Stimulated activated CD8-positive, alpha-beta memory T cell treated with anti-CD3 and anti-CD28 coated beads, Interleukin-12 subunit alpha, Interleukin-12 subunit beta, amount 100 ng/mL, for 24 hours (primary cell): ENCODE measurements around the gene CALML4.
"Not testable (repeated sequence)": the region's sequence is repeated elsewhere in the genome, so short reads cannot be mapped to it uniquely, and the experiment has no call there.

Experiments used
- DNase-seq: peaks from one replicate; pipeline ENCODE4 v3.0.0-alpha.2; 2020; ENCODE audit errors: extremely low read depth

The CALML4 gene

DNA sequence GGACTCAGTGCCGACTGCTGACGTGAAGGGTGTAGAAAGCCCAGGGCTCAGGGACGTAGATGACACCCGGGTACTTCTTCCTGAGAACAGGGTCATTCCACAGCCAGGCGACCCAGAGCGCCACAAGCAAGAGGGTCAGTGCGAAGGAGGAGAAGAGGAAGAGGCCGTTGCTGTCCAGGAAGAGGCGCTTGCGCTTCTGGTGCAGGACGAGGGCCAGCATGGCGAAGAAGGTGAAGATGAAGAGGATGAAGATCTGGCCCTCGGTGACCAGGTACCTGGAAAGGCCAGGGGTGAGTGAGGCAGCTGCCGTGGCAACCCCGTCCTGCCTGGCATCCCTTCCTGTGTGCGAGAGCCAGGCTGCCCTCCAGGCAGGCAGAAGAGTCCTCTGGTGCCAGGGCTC lies 3.0 kb upstream of the CALML4 start:
- DNase-seq, result no peak

DNA sequence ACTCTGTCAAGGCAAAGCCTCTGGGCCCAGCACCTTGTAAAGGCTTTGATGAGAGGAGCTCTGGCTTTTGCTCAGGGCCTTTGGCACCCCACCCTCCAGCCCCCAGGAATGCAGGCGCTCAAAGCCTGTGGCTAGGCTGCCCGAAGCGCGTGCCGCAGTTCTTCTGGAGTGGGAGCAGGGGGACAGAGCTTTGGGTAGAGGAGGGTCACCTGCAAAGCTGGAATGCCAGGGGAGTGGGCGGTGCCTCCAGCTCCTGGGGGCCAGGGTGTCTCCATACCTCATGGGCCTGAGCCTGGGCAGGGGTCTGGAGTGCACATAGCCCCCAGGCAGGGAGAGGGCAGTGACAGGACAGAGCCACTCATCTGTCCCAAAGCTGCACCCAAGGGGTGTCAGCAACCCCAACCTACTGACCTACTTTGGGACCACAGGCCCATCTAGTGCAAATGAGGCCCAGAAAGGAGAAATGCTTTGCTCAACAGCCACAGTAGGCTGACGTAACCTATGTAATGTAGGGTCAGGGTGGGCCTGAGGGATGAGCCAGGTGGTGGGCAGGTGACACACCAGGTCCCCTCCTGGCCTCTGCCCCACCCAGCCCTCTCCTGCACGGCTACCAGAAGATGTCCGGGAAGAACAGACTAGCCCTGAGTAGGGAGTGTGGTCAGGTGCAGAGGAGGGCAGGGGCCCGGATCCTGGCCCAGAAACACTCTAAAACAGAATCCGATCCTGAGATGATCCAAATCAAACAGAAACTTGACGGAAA lies 2.2 kb upstream of the CALML4 start:
- DNase-seq, result no peak

DNA sequence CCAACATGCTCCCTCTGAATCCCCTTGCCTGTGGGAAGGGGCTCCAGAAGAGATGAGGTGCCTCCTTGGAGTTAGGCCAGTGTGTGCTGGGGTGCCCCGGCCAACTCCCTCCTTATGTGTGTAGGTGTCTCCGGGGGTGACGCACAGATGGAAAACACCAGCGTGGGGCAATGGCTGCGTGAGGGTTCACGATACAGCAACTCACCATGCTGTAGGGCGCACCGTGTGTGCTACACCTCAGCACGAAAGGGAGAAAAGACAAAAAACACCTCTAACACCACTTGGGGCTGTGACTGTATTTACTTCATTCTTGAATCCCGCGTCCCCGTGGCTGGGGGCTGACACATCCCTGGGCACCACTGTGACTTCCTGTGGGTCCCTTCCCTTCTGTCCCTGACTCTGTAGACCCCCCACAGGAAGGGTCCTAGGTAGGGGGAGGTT lies 1.6 kb upstream of the CALML4 start:
- DNase-seq, result no peak

DNA sequence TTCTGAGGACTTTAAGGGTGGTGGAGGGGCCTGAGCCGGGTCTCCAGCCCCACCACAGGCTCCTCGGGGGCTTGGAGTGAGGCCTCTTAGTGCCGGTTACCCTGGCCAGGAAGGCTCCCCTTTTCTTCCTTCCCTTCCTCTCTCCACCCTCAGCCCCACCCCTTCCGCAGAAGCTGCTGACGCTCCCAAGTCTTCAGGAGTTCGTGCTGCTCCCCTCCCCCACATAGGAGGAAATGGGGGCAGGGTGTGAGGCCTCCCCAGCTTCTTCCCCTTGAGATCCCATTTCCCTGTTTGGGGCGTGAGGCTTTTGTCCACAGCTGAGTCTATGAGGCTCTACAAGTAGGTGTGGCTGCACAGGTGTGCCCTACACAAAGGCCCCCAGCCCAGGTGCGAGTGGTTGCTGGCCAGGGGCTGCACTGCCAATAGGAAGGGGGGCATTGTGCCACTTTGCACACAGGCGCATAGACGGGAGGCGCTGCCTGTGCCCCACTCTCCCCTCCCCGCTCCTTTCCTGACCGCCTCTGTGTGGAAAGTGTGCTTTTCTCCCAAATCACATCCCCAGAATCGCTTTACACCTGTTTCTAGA lies 915 bp upstream of the CALML4 start:
- no peak for DNase-seq

DNA sequence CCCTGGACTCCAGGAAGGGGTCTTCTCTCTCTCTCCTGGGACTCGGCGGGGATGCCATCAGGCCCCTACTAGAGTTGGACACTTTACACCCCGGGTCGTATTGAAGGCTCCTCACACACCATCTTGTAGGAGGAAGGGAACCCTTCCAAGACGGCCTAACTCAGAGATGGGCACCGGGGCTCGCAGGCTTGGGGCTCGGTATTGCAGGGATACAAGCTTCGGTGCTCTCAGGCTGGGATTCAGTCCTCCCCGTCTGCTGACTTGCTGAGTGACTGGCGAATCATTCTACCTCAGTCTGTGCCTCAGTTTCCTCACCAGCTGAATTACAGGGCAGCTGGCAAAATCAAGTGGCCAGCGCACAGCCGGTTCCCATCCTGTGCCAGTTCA lies 419 bp upstream of the CALML4 start:
- DNase-seq, result no peak

DNA sequence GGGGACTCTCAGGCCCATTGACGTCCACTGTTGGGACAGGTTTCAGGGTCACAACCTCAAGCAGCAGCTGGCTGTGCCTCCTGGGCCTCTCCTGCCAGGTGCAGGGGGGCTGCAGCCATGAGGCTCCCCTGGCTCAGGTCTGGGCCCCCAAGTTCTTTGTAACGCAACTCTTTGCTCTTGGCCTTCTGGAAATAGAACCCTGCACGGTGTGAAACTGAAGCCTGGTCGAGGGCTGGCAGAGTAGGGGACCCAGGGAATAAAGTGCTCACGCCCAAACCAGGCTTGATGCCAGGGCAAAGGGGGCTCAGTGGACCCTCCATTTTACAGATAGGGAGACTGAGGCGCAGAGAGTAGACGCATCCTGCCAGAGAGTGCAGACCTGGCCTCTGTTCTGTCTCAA lies 771 bp downstream of the CALML4 start:
- no peak for DNase-seq

DNA sequence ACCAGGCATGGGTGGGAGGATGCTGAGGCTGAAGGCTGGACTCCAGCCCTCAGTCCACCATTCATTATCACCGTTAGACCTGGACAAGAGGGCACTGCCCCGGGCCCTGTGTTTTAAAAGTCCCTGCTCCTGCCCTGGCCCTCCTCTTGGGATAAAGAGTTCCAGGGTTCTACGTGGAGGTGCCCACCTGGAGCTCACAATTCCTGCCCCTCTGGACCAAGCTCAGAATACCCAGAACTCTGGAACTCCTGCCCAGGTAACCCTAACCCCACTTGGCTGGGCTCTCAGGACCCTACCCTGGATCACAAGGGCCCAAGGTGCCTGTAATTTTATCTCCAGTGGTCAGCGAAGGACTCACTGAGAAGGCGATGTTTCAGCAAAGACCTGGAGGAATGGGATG lies 1.2 kb downstream of the CALML4 start:
- DNase-seq, result no peak

DNA sequence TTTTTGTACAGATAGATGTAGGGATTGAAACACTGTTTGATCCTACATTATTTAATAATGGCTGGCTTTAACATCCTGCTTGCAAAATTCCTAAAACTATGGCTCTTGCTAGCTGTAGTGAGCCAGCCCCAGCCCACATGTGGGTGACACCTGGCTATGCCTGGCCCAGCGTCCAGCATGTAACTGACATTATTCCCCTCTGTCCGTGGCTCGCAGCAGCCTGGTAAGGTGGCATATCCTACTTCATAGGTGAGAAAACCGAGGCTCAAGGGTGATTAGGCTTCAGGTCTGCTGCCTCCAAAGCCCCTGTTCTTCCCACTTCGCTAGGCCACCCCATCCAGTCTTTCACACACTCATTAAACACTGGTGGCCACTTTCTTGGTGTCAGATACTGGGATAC lies 1.6 kb downstream of the CALML4 start:
- DNase-seq, result no peak

DNA sequence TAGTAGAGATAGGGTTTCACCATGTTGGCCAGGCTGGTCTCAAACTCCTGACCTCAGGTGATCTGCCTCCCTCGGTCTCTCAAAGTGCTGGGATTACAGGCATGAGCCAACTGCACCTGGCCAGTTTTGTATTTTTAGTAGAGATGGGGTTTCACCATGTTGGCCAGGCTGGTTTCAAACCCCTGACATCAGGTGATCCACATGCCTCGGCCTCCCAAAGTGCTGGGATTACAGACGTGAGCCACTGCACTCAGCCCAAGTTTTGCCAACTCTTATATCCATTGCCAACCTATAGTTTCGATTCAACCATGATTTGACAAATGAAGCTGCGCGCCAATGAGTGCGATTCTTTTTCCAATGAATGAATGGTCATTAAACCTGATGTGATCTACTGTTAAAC lies 2.1 kb downstream of the CALML4 start:
- DNase-seq, result not testable (repeated sequence)

DNA sequence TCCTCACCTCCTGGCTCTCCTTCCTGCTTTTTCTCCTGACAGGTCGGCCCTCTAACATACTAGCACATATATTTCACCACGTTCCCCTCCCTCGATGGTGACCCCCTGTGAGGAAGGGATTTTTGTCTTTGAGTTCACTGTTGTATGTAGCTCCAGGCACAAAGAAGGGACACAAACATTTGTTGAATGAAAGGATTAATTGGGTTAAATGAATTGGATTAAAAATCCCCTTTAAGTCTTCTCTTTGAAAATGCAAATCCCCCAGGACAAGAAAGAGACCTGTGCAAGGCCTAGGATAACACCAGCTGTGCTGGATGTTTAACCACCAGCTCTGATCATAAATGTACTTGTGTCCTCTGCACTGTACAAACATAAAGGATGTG lies 3.3 kb downstream of the CALML4 start:
- no peak for DNase-seq

DNA sequence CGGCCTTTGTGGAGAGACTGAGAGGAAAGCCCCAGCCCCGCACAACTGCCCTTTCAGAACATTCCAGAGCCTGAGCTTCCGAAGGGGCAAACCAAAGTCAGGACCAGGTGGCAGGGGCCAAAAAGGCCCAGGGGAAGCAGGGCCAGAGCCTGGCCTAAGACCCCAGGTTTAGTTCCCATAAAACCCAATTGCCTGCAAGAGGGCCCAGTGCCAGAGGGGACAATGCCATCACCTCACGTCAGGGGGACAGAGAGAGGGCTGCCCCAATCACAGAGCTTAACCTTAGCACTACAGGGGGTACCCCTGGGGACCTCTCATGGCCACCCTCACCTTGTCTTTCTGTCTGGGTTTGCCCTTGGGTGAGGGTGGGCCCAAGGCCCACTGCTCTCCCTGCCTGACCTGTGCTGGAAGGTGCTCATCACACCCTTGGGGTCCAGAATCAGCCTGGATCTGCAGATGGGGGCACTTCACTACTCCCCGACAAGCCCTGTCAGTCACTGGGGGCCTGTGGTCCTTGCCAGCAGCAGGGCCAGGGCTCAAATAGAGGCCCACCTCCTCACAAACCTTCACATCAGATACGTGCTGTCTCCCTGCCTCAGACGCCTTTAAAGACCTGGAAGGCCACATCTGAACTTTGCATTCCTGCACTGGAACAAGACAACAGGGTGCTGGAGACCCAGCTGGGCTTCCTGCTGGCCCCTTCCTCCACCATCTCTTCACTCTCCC lies 3.8 kb downstream of the CALML4 start:
- no peak for DNase-seq

DNA sequence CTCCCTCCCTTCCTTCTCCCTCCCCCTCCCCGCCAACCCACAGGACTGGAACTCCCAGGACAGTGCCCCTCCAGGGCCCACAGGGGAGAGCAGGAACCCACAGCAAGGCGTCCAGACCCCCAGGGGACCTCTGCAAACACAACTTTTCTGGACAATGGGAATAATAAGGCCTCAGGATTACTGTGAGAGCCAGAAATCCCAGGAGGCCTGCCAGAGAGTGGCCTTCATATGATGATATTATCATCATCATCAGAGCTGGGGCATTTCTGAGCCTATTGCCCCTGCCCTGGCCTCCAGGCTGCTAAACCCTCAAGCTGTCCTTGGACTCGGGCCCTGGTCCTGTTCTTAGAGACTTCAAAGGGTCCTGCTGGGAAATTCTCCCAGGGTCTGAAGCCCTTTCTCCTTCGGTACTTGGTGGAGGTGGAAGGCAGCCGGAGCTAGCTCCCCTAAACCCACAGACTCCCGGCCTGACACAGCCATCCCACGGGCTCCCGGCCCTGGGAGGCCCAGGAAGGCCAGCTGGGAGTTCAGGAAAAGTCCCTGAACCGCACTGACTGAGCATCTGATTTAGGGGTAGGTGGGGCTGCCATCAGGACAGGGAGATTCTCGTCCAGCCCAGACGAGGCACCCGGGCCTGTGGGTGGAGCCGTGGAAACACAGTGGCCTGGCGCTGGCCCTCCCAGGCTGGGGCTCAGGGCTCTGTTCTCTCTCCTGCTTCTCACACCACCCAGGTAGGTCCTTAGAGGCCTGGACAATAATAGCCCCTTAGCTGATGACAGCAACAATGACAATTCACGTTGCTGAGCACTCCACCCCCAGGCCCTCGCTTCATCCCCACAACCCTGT lies 4.9 kb downstream of the CALML4 start:
- DNase-seq, result no peak

DNA sequence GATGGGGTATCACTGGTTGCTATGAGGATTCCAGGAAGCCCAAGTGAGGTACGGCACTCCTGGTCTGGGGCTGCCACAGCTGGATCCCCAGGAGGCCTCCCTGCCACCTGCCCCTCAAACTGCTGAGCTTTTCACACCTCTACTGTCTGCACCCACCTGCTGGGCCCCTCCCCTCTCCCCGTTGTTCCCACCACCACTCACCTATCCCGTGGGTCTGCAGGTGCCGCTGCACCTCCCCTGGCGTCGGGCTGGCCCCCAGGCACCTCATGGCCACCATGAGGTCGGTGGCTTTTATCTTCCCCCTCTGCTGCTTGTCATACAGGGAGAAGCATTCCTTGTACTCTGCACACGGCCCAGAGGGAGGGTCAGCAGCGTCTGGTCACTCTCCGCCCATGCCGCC lies 5.8 kb downstream of the CALML4 start:
- no peak for DNase-seq

DNA sequence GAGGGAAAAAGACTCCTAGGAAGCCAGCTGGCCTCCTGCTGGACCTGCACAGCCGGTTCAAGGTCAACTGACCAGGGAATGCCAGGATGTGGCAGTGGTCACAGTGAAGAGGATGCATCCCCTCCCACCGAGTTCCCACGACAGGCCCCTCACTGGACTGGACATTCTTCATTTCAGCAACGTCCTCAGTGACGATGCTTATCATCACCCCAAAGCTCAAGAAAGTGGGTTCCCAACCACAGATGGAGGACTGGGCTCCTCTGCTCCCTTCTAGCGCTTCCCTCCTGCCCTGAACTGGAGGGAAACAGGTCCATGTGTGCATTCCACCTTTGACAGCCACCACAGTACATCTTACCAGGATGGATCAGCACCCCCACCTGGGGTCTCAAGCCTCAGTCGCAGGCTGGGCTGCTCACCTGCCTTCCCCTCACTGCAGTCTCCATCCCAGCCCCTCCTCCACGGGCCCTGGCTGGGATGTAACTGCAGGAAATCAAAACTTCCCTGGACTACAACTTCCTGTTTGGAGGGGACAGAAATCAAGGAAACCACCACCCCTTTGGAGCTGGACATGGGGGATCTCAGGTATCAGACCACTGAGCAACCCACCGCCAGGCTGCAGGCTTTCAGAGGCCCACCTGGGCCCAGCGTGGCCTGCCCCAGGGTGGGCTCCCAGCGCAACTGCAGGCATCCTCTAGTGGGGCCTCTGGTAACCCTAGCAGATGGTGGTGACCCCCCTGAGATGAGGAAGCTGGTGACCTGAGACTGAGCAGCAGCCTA lies 7.3 kb downstream of the CALML4 start:
- no peak for DNase-seq

DNA sequence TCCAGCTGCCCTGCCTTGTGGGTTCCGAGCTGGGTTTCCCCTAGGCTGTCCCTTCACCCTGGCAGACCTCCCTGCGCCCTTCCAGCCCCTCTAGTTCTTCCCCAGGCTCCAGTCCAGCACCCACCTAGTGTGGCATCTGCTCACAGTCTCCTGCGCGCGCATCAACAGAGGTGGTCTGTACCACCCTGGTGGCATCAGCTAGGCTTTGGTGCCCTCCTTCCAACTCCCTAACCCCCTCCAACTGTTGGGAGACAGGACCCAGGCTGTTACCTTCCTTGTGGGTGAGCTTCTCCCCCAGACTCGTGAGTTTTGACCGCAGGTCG lies 8.0 kb downstream of the CALML4 start:
- no peak for DNase-seq

DNA sequence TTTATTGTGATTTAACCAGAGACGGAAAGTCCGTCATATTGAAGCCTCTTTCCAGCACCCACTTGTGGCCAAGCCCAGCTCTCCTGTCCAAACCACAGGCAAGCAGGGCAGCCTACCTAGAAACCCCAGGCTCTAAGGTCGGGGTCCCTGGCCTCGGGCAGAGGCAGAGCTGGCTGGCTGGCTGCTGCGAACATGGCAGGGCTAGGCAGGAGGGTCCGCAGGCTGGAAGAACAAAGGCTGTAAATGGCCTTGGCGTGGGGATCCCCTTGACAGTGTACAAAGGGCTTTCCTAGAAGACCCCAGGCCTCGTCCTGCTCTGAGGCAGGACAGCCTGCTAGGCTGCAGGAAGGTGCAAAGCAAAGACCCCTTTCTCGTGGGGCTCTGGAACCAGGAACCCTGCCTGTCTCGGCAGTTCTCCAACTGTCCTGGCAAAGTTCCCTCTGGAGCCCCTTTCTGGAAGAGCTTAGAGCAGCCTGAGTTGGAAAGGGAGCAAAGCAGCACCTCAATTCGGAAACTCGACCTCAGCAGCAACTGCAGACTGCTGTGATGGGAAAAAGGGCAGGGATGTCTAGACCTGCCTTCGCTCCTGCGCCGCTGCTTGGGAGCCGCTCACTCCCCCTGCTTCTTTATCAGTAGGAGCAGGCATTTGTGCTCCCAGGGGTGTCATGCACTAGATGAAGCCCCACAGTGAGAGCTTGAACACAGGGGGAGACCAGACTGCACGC lies 8.5 kb downstream of the CALML4 start:
- no peak for DNase-seq

DNA sequence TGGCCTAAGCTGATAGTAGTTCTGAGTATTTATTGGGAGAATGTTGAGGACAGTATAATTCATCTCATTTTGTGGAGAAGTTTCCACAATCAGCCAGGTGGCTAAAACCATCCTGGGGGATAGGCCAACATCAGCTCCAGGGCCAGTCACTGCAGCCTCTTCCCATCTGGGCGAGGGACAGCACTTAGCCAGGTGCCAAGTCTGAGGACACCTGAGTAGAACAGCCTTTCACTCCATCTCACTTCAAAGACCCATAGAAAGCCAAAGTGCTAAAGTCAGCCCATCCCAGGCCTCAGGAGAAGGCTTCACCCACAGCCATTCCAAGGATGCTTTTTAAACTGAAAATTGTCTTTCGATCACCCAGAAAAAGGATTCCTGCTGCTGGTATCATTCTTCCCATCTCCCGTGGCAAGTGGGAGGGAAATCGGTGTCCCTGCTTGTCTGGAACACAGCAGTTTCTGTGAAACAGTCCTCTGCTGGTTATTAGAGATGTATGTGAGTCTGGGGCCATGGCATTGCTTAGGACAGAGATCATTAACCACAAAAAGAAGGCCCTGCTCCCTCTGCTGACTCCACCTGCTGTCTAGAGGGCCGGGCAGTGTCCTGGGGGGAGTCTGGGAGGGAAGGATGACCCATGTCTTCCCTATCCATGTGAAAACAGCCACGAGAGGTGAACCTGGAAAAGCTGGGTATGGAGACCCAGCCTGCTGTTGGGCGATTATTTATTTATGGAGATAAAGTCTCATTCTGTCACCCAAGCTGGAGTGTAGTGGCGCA lies 9.6 kb downstream of the CALML4 start:
- DNase-seq, result no peak

DNA sequence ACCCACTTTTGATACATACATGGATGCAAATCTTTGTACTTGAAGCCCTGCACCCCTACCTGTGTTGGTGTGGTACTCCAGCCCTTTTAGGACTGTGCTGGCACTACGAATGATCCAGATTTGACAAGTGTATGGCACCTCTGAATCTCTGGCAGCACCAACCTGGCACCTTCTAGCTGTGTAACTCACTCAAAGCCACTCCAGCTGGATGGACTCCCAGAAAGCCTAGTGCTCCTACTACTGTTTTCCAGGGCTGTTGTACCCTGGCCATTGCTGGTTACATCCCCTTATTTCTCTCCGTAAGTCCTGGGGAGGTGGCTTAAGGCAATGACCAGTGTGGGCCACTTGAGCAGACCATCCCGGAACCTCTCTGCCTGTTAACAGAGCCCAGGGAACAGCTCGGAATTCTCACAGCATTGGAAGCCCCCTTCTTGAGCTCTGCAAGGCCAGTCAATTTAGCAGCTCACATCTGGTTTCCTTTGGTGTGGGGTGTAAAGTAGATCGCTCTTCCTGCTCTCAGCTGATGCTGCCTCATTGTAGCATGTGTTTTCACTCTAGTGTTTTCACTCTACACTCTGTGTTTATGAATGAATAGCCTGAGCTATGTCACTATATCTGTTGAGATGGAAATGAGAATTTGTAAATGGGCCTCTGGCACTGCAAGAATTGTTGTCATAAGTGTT lies 12.2 kb downstream of the CALML4 start:
- DNase-seq, result no peak

DNA sequence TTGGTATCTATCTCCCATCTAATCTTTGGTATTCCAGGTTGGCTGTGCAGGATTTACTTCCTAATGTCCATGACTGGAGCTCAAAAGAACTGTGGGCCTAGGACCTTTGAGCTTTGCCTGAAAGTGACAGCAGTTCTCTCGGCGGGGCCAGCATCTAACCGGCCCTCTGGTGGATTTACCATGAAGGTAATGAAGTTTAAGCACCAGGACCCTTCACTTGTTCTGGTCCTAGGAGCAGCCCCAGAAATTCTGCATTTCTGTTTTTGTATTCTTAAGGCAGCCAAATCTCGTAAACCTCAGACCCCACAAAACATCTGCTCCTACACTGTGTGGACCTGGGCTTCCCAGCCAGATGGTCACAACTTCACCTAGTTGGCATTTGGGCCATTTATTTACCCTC lies 13.0 kb downstream of the CALML4 start:
- no peak for DNase-seq

DNA sequence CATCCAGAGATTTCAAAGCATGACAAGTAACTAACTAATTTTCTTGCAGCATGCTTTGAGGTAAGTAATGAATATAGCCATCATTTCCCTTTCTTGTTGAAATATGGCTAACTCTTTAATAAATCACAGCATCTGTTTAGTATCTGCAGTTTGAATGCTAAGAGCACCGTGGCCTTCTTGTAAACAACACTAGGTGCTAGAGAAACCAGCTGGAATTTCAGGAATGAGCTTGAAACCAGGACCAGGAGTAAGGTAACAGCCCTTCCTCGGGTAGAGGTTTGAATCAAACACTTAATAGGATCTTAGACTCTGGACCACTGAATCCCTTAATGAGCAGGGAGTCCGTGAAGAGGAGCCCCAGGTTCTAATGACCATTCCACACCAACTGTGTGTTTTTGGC lies 13.6 kb downstream of the CALML4 start:
- no peak for DNase-seq
